HCT116 (cell line): ENCODE data around the gene COPA. TPM values are rescaled to one million over a fixed set of nuclear protein-coding genes. Genes with fewer than 3 reads are reported as not detected.

Experiments used
- ATAC-seq: fragments of 200-7000 bp; cut with Tn5 transposase; 2 replicates; pipeline ENCODE4 v1.9.1; 2020; ENCODE audit warnings: mild to moderate bottlenecking, moderate library complexity
- BruUV-seq: library from RNA; stranded (reverse); fragments of 400-500 nt; replicated peaks from 2 replicates; lab custom pipeline; 2021; lab: Mats Ljungman, UMichigan
- CTCF ChIA-PET: fragments of 300-600 bp; sonication (Branson Sonifier 250); formaldehyde crosslinking; loops from one replicate; lab custom pipeline; 2021; ENCODE audit warnings: antibody characterized with exemption; lab: Charles Lee
- POLR2A ChIA-PET: fragments of 300-600, 350-600 bp; sonication (Branson Sonifier 250); formaldehyde crosslinking; loops from one replicate; lab custom pipeline; 2021; ENCODE audit warnings: antibody characterized with exemption; lab: Charles Lee
- RAD21 ChIA-PET, 2 experiments: fragments of 300-600 bp; sonication (Branson Sonifier 250); formaldehyde crosslinking; loops; one replicate each; lab custom pipeline; 2023; ENCODE audit warnings: low total read pairs in 2 of 2; ENCODE audit not compliant: uncharacterized antibody in 2 of 2, unreplicated experiment in 2 of 2, low non-redundant PET in 1 of 2; lab: Charles Lee
- DNase-seq: peaks from one replicate; pipeline ENCODE4 v3.0.0-alpha.2; 2010; ENCODE audit warnings: low read depth, low spot score
- H2AFZ ChIP-seq: fragments of 200-600 bp; shearing (Covaris generic), sonication (generic); 2 replicates; pipeline ENCODE4 v1.6.1; 2017; ENCODE audit warnings: low read depth, mixed run types, mixed read lengths, antibody characterized with exemption, low read length; ENCODE audit not compliant: poor library complexity, severe bottlenecking
- H3K27ac ChIP-seq: 2 replicates; pipeline ENCODE4 v1.5.1; 2012; ENCODE audit warnings: low read depth, low read length
- H3K27me3 ChIP-seq: fragments of 200-600 bp; sonication (generic); 2 replicates; pipeline ENCODE4 v1.6.1; 2016; ENCODE audit warnings: mixed run types, low read length, mixed read lengths; ENCODE audit not compliant: insufficient read depth
- H3K36me3 ChIP-seq, 2 experiments: fragments of 200-500 bp in 1 of 2; fragments of 200-600 bp in 1 of 2; sonication (Bioruptor generic) in 1 of 2; sonication (generic) in 1 of 2; 2 replicates each; pipeline versions ENCODE4 v1.5.1 to v1.6.1; 2014 to 2016; ENCODE audit warnings: low read length in 2 of 2, inconsistent platforms in 1 of 2, mixed read lengths in 1 of 2, mixed run types in 1 of 2; ENCODE audit not compliant: insufficient read depth in 2 of 2, control insufficient read depth in 1 of 2
- H3K4me1 ChIP-seq, 2 experiments: fragments of 200-600 bp in 1 of 2; sonication (generic) in 1 of 2; 2 replicates each; pipeline versions ENCODE4 v1.5.1 to v1.6.1; 2012 to 2017; ENCODE audit warnings: low read length in 2 of 2, inconsistent platforms in 1 of 2, mild to moderate bottlenecking in 1 of 2, mixed read lengths in 1 of 2, mixed run types in 1 of 2, moderate library complexity in 1 of 2; ENCODE audit not compliant: insufficient read depth in 2 of 2, control insufficient read depth in 1 of 2
- H3K4me2 ChIP-seq: fragments of 200-600 bp; sonication (generic); 2 replicates; pipeline ENCODE4 v1.6.1; 2017; ENCODE audit warnings: mixed run types, low read length, mixed read lengths
- H3K4me3 ChIP-seq, 2 experiments: fragments of 200-600 bp in 1 of 2; sonication (generic) in 1 of 2; replicated peaks in 1 of 2; 2 replicates each; pipeline ENCODE4 v1.5.1; 2011 to 2016; ENCODE audit warnings: low read length in 2 of 2, control low read depth in 1 of 2, low read depth in 1 of 2, mild to moderate bottlenecking in 1 of 2, mixed read lengths in 1 of 2, mixed run types in 1 of 2
- H3K79me2 ChIP-seq: fragments of 200-600 bp; sonication (generic); 2 replicates; pipeline ENCODE4 v1.6.1; 2017; ENCODE audit warnings: mild to moderate bottlenecking, mixed run types, low read length, moderate library complexity, mixed read lengths; ENCODE audit not compliant: insufficient read depth
- H3K9ac ChIP-seq: fragments of 200-600 bp; sonication (generic); 2 replicates; pipeline ENCODE4 v1.6.1; 2016; ENCODE audit warnings: low read length, mixed read lengths
- H3K9me2 ChIP-seq: fragments of 200-600 bp; sonication (generic), shearing (Covaris generic); 2 replicates; pipeline ENCODE4 v1.6.1; 2017; ENCODE audit warnings: mixed run types, mild to moderate bottlenecking, moderate library complexity; ENCODE audit not compliant: insufficient read depth
- H3K9me3 ChIP-seq, 2 experiments: fragments of 200-500 bp in 1 of 2; fragments of 200-600 bp in 1 of 2; sonication (Bioruptor generic) in 1 of 2; sonication (generic) in 1 of 2; 2 replicates each; pipeline ENCODE4 v1.6.1; 2014 to 2017; ENCODE audit warnings: low read length in 2 of 2, mixed read lengths in 2 of 2, inconsistent platforms in 1 of 2, low read depth in 1 of 2, mild to moderate bottlenecking in 1 of 2, mixed run types in 1 of 2, moderate library complexity in 1 of 2; ENCODE audit not compliant: control insufficient read depth in 1 of 2, insufficient read depth in 1 of 2
- H4K20me1 ChIP-seq: fragments of 200-600 bp; sonication (generic), shearing (Covaris generic); 2 replicates; pipeline ENCODE4 v1.6.1; 2017; ENCODE audit warnings: mixed run types, mild to moderate bottlenecking, moderate library complexity; ENCODE audit not compliant: insufficient read depth
- CTCF ChIP-seq, 3 experiments: fragments of 200-600 bp in 1 of 3; sonication (generic) in 1 of 3; IDR thresholded peaks in 2 of 3; conservative IDR thresholded peaks in 1 of 3; 2 replicates each; pipeline ENCODE4 v1.5.1; 2012 to 2017; ENCODE audit warnings: low read depth in 2 of 3, low read length in 2 of 3, antibody characterized with exemption in 1 of 3, borderline replicate concordance in 1 of 3, control low read depth in 1 of 3, mild to moderate bottlenecking in 1 of 3, mixed read lengths in 1 of 3, mixed run types in 1 of 3, moderate library complexity in 1 of 3; ENCODE audit not compliant: insufficient read depth in 1 of 3
- EZH2 ChIP-seq: fragments of 200-600 bp; sonication (generic); IDR thresholded peaks from 2 replicates; pipeline ENCODE4 v1.6.1; 2017; ENCODE audit warnings: antibody characterized with exemption, mixed run types
- POLR2A ChIP-seq: IDR thresholded peaks from 2 replicates; pipeline ENCODE4 v1.7.0; 2011; ENCODE audit warnings: borderline replicate concordance; ENCODE audit not compliant: insufficient read depth, insufficient read length; ENCODE audit errors: extremely low read depth
- RAD21 ChIP-seq: IDR thresholded peaks from 2 replicates; pipeline ENCODE4 v1.6.1; 2012; ENCODE audit warnings: low read depth, mild to moderate bottlenecking
- REST ChIP-seq: IDR thresholded peaks from 2 replicates; pipeline ENCODE4 v1.6.1; 2012; ENCODE audit warnings: low read depth
- SIN3A ChIP-seq: IDR thresholded peaks from 2 replicates; pipeline ENCODE4 v1.6.1; 2012; ENCODE audit warnings: low read depth
- SRF ChIP-seq: IDR thresholded peaks from 2 replicates; pipeline ENCODE4 v1.6.1; 2012; ENCODE audit warnings: low read depth
- TCF7L2 ChIP-seq: IDR thresholded peaks from 2 replicates; pipeline ENCODE4 v1.7.0; 2011; ENCODE audit warnings: borderline replicate concordance, inconsistent platforms; ENCODE audit not compliant: insufficient read depth, insufficient read length; ENCODE audit errors: extremely low read depth
- ZBTB33 ChIP-seq: IDR thresholded peaks from 2 replicates; pipeline ENCODE4 v1.6.1; 2011; ENCODE audit warnings: mild to moderate bottlenecking, low read length, moderate library complexity; ENCODE audit not compliant: insufficient replicate concordance; ENCODE audit errors: extremely low read depth
- ZNF274 ChIP-seq: fragments of 200-500 bp; sonication (Bioruptor generic); IDR thresholded peaks from 2 replicates; pipeline ENCODE4 v1.6.1; 2014; ENCODE audit warnings: mild to moderate bottlenecking, low read depth, low read length, inconsistent platforms
- intact Hi-C: fragments of 100-400 bp; cut with micrococcal nuclease; formaldehyde crosslinking; loops from 2 replicates; pipeline ENCODE4 v1.10.0; 2022
- total RNA-seq: library from RNA; stranded (reverse); gene quantifications from one replicate; pipeline ENCODE4 v1.2.1, GENCODE V29; 2021; ENCODE audit not compliant: unreplicated experiment

The COPA gene
- total RNA-seq, 1 experiment from 2014 or later = 132 TPM

- DNase-seq = no peak
- H3K9me3 ChIP-seq = no peaks in the 10 kb centered on the region
Observed at GRCh38 chr1:160344241-160344640, 1.2 kb upstream of the COPA start.

More at GRCh38 chr1:160344241-160344640, 1.2 kb upstream of the COPA start:
- ChIA-PET POLR2A (no interaction called here), RAD21 (no interaction called here), CTCF (interaction anchor here (1.2 kb wide), 1 partner anchor 32 kb away, joined by 4 read pairs; no protein-coding TSS in a partner anchor)
- no peak overlapping the region for H2AFZ ChIP-seq
- TF ChIP-seq ZBTB33 (no peak), TCF7L2 (no peak), EZH2 (no peak), ZNF274 (no peak), SRF (no peak), CTCF (IDR thresholded peaks at IDR 0.05 in 2 of 3, conservative IDR thresholded peaks at IDR 0.05 in 1 of 3; ENCODE audit: borderline replicate concordance in 1 of 3, insufficient read depth in 1 of 3, low read depth in 2 of 3, low read length in 2 of 3) (no peak), SIN3A (no peak), RAD21 (no peak), POLR2A (no peak), REST (no peak)
- H3K9me2 ChIP-seq = no peaks in the 10 kb centered on the region
- H3K4me3 ChIP-seq = peak overlapping the region; percentile 89 to 97
- no TSS peak for BruUV-seq
- H3K27ac ChIP-seq = no peak overlapping the region; the same call in 1 of the 2 replicates
- peaks cover 12 to 14% of the 10 kb centered on the region in 2 experiments for H3K36me3 ChIP-seq
- no peaks in the 10 kb centered on the region for H3K27me3 ChIP-seq
- peak overlapping the region; percentile 76 for H3K4me2 ChIP-seq
- peaks cover 4 to 12% of the 10 kb centered on the region in 2 experiments; a peak in 3 of 4 replicates for H3K4me1 ChIP-seq
- H4K20me1 ChIP-seq = no peaks in the 10 kb centered on the region
- H3K79me2 ChIP-seq = peaks cover 56% of the 10 kb centered on the region
- intact Hi-C loops = no loop called here
- no peak for ATAC-seq
- H3K9ac ChIP-seq = peak overlapping the region; percentile 77
